ENCODE measurements around the gene JPH4.

DNA sequence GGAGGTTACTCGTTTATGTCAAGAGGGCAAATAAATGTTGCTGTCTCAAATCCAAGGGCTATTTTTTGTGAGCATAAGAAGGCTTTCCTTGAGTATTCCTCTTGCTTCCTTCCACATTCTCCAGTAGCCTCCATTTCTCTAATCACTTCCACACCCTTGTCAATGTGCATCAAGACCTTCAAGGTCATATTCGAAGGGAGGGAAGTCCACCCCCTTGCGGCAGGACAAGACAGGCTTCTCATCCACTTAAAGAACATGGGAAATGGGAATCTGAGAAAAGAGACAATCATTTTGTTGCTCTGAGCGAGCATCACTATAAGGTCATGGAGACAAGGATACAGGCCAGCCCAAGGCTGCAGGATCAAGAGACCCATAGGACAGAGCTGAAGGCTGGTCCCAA lies 44.4 kb upstream of the JPH4 start:
- TF ChIP-seq POLR2A (IDR thresholded peaks at IDR 0.05) (no peak), POLR2AphosphoS5 (IDR thresholded peaks at IDR 0.05) (no peak)

All from transverse colon (tissue), 3 donors.